Left hindlimb (tissue), 1 donor: ENCODE results near the gene SGCD.

Experiments used
- DNase-seq: peaks from one replicate; pipeline ENCODE4 v3.0.0-alpha.2; 2018

The SGCD gene

DNA sequence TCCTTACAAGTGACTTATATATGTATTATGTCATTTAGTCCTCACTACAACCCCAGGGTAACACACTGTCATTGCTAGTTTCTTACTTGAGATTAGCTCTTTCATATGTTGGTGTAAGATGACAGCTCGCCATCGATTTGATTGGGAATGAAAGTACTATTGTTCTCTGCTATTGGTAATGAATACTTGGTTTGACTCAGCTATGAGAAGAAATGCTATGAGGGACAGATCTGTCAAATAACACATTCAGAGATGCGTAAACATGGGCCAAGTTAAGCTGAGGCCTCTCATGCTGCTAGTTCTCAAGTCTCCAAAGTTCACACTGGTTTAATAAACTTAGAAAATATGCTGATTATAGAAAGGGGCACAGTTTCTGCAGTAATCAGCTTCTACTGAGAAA lies 142.7 kb downstream of the SGCD start:
- no peak for DNase-seq

DNA sequence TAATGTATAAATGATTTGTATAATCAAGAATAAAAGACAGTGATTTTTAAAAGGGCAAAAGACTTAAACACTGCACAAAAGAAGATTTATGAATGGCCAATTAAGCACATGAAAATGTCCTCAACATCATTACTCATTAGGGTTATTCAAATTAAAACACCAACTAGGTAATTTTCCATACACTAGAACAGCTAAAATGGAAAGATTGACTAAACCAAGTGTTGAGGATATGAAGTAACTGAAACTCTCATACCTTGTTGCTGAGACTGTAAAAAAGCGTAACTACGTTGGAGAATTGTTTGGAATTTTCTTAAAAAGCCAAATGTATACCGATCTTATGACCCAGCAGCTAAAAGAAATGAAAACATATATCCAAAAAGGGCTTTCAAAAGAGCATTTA lies 144.9 kb downstream of the SGCD start:
- no peak for DNase-seq

DNA sequence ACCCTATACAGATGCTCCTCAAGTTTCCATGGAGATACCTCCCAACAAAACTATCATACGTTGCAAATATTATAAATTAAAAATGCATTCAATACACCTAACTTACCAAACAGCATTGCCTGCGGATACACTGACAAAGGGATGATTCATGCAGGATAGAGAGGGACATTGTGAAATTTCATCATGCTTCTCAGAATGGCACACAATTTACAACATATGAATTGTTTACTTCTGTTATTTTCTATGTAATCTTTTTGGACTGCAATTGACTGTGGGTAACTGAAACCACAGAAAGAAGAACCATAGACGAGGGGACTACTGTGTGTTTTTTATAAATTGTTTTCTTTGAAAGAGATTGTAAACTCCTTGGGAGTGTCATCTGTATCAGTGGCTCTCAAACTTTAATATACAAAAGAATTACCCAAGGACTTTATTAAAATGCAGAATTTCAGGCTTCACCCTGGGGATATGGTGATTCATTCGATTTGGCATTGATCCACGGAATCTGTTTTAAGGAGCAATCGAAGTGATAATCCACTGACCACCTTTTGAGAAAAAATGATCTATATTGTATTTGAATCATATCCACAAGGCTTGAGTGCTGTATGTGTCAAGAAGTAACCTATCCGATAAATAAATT lies 146.4 kb downstream of the SGCD start:
- DNase-seq, result no peak

DNA sequence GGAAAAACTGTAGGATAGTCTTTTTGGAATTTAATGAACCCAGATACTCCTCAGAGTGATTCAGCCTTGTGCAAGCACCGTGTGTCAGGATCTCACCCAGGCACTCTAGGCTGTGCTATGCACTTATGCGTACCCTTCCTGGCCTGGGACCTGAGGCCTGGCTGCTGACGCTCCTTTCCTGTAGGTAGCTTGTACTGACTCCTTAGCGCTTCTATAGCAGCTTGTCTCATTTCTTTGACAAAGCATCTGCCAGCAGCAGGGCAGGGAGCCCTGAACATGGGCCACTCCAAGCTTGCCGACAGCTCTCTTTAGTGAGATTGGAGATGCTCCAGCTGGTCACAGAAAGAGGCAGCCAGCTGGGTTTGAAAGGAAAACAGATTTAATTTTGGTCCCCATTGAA lies 147.3 kb downstream of the SGCD start:
- peak; percentile 35 for DNase-seq

DNA sequence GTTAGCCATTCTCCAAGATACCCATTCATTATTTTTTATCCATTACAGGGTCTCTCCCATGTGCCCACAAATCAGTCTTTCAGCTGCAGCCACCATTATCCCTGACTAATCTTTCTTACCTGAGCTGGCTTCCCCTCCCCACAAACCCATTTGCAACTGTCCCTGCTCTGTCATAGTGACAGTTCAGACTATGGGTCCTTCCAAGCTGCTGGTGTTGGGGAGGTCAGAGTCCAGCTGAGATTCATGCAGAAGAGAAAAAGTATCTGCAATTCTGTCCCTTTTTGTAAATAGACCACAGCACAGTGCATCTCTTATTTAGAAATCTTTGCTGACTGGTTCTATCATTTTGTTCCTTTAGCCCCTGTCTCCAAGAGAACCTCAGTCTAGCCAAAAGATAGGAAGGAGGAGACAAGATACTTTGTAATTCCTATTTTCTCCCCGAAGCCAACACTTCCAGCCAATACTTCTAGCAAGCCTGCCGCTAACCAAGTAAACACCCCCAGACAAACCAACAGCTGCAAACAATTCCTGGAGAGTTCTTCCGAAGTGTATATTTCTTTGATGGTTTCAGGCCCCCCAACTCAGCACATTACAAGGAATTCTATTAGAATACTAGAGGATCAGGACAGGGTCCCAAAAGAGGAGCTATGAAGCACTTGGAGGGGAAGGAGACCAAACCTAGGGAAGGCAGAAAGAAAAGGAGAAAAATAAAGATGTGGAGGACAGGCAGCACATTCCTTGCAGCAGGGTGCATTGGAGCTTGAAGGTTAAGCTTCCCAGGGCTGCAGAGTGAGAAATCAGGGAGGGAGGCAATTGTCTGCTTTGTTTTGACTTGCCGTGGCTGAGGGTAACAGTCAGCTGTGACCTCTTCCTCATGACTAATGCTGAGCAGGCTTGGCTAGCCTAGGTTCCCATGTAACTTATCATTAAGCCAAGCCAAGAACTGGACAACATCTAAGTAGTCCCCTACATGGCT lies 148.5 kb downstream of the SGCD start:
- no peak for DNase-seq

DNA sequence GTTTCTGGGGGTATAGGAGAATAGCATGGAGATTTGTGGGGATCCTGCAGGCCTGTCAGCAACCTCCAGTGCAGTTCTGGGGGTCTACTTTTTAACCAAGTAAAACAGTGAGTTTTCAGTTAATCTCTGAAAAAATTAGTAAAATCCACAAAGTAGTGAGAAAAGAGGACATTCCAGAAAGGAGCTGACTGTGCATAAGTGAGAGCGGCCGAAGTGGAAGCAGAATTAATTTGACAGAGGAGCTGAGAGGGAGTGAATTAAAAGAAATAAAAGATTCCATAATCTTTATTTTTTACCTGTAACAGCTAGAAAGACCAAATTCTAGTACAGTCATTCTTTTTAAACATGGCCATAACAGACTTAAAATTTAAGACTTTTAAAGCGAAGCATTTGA lies 149.2 kb downstream of the SGCD start:
- DNase-seq, result no peak

DNA sequence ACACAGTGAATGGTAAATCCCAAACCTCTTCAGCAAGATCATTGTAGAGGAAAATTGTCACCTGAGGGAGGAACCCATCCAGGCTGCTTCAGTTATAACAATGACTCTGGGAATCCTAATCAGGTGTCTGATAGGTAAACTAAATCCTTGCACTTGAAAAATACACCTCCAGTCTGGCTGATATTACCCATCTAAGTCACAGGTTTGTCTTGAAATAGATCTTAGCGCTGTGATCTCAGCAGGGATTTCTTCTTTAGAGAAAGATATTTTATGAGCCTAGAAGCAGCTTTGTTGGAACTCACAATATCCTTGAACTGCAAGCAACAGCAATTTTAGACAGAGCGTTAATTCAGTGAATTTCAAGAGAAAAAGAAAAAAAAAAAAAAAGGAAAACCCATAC lies 149.7 kb downstream of the SGCD start:
- no peak for DNase-seq

DNA sequence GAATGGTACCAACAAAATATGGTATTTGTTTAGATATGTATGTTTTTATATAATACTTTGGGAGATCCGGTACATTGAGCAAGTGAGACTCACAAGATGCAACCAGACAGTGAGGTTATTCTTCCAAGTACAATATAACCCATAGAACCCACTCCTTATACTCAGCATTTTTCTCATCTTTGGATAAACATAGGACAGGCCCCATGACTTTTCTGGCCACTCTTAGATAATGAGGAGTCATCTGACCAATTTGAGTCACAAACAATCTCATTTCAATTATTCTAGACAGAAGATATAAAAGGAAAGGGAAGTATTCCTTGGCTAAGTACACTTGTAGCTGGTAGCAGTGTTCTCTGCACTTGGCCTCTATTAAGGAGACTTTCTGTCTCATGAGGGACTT lies 150.2 kb downstream of the SGCD start:
- DNase-seq, result no peak

DNA sequence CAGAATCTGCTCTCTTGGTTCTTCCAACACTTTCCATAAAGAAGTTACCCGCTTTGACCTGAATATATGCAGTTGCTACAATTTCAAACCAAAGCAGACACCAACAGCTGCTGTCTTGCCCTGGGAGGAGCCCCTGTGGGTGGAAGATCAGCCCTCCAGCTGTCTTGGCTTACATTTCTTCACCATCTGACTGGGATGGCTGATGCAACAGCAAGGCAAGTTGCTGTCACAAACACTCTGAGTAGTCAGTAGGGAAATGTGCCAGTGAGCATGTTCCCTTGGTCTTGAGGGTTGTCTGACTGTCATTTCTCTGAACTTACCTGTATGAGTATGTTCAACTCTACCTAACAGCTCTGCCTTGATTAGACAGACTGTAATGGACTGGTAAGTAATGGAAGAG lies 152.9 kb downstream of the SGCD start:
- peak; percentile 65 for DNase-seq

DNA sequence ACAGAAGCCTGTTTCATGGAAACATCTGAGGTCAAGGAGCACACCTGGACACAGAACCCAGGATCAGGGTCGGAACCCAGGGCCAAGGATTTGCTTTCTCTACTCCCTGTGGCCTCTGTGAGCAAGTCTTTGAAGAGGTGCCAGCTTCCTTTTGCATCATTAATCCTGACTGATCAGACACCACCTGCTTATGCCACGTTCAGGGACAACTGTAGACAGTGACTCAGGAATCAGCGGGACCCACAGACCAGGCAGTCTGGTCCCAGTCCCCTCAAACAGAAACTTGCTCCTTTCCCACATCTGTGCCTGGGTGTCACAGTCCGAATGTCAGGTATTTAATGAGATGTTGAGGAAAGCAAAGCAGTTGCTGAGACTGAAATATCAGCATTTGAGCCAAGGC lies 154.8 kb downstream of the SGCD start:
- no peak for DNase-seq

DNA sequence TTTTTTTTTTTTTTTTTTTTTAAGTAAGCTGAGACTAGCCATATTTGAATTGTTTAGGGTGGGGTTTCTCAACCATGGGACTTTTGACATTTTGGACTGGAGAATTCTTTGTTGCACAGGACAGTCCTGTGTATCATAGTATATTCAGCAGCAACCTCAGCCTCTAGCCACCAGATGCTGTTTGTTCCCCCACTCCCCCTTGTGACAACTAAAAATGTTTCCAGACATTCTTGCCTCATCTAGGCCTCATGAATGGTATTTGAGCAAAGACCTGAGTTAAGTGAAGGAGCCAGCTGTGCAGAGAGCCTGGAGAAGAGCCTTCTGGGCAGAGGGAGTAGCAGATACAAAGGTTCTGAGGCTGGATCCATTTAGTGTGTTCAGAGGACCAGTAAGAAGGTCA lies 155.9 kb downstream of the SGCD start:
- DNase-seq, result no peak

DNA sequence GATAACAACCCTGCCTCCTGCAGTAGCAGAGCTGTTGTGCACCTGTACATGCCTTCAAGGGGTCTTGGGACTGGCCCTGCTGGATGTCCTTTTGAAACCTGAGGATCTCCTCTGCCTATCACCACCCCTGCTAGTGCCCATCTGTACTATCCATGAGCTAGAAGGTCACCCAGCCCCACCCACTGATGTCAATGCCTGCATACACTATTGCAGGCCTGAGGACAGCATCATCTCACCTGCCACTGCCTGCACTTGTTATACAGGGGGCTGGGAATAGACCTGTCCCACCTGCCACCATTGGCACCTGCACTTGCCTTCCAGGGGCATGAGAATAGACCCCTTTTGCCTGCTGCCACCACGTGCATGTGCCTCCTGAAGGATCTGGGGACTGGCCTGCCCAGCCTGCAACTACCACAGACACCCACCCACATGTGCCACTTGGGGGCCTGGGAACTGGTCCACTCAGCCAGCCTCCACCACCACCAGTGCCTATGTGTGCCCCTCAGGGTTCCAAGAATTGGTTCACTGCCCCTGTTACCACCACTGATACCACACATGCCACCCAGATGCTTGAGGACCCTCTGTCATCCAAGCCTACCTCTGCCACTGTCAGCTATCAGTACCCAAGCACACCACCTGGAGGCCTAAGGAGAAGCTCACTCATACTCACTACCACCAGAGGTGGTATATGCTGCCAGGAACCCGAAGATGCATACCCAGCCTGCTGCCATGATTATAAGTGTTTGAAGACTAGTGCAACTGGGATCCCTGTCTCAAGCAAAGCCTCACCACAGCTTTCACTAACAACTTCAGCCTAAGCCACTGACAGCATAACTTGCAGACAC lies 159.7 kb downstream of the SGCD start:
- no peak for DNase-seq

DNA sequence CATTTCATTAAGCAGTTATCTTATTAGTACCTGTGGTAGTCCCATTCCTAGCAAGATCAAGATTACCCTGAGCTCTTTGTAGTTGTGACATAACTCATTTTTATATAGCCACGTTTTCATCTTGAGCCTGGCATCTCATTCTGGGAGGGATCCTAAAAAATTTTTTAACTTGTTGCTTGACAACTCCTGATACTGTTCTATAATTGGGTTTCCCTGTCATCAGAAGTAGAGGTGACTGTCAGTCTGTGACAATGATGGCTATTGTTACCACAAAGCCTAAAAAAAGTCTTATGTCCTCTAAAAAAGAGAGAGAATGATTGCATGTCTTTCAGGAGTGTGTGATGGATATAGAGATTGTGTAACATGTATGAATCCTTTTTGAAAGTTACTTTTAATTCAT lies 164.8 kb downstream of the SGCD start:
- DNase-seq, result no peak

DNA sequence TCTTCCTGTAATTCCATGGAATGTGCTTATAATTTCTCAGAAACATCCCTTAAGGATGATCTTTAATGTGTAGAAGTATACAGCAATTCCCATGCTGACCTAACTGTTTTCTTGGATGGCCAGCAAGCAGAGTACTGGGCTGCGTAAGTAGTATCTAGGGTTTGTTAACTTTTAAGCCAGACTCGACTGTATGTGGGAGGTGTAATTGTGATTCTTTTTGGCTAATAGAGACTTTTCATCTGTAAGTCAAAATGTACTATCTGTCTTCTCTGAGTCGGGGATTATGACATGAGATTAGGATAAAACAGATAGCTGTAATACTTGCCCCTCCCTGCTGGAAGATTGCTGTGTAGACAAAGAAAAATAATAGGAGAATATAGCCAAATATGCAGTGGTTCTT lies 169.3 kb downstream of the SGCD start:
- no peak for DNase-seq

DNA sequence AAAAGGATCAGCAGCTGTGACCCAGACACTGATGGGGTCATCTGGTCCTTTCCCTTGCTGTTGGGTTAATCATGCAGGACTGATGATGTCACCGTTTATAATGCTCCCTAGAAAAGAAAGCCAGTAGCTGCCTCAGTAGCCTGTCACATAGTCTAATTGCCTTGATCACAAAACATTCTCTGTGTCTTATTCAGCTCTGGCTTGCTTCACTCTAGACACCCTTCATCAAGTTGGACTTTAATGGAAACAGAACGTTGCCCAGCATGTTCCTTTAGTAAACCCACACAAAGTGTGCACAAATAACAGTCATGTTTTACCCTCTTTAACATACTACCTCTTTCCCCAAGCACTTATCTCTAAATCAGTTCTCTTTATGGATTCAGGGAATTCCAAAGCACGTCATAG lies 170.8 kb downstream of the SGCD start:
- no peak for DNase-seq

DNA sequence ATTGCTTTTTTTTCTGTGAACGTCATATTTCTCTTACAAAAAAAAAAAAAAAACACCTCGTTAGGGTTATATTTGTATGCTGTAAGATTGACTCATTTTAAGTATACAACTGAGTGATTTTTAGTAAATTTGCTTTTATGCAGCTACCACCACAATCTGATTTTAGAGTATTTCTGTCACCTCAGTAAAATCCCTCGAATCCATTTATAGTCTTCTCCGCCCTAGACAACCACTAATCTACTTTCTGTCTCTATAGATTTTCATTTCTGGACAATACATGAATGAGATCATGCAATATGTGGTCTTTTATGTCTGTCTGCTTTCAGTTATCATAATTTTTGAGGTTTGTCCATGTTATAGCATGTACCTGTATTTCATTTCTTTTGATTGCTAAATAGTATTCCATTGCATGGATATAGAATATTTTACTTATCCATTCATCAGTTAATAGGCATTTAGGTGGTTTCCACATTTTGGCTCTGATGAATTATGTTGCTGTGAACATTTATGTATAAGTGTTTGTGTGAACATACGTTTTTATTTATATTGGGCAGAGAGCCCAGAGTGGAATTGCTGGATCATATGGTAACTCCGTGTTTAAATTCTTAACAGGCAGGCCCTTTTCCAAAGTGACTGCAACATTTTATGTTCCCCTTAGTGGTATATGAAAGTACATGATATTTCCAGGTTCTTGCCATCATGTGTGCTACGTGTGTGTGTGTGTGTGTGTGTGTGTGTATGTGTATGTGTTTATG lies 171.4 kb downstream of the SGCD start:
- DNase-seq, result no peak

DNA sequence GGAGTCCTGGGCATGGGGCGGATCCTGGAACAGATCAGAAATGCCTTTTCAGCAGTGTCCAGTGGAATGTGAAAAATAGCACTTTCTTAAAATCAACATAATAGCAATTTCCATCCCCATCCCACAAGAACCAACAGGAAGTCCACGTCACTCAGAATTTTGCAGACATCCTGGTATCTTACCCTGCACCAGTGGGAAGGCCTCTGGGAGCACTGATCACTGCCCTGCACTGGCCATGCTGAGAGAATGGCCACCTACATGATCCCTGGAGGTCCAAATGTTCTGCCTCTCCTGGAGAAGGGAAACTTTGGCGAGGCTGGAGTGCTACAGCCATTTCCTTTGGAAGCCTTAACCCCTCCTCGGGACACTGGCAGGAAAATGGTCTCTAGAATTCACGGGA lies 173.8 kb downstream of the SGCD start:
- no peak for DNase-seq

DNA sequence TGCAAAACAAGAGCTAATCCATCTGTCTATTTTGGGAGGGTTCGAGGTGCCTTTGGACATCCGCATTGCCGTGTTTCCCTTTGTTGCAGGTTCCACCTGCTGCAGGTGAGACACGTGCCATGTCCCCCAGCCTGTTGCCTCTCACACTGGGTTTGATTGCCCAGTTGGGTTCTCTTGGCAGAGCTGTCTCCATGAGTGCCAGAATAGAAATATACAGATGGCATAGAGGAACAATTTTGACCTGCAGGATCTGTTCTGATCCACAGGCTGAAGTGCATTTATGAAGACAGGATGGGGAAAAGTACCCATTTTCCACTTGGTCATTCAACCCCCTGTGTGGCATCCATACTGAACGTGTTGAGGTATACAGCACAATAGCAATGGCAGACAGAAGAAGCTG lies 178.1 kb downstream of the SGCD start:
- no peak for DNase-seq

DNA sequence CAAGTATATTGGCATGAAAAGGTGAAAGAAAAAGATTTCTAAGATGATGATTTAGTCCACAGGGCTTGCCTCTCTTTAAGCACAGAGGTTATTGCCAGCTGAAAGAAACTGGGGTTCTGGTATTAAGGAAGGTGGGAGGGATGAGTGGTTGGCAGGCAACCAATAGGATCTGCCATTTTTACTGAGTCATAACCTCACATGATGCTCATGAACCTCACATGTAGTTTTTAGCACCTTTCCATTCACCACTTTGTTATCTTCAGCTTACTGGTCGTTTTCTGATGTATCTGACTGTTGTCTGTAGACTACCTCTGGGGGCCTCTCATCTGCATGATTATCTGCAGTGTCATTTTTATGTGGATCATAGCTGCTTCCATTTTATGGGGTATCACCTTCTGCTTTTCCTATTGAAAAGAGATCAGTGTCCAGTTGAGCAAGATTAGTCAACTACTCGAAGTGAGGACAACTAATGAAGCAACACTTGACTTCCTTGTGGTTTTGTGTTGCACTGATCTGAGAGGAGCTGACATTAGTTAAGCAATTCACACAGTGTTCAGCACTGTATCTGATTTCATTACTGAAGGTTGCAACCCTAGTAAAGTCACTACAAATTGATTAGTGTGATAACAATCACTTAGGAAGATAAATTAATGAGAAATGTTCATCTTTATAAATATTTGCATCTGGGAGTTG lies 186.3 kb downstream of the SGCD start:
- no peak for DNase-seq

DNA sequence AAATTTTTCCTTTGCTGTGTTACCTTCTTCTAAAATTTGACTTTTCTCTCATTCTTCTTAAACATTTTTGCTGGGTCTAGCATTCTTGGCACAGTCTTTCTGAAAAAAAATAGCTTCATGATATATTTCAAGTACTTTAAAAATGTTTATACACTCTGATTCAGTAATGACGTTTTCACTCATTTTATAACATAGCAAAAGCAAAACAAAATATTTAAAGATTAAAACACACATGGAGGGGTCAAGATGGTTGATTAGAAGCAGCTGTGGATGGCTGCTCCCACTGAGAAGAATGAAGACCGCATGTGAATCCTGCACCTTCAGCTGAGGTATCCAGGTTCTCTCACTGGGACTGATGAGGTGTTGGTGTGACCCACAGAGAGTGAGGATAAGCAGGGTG lies 188.2 kb downstream of the SGCD start:
- DNase-seq, result no peak

DNA sequence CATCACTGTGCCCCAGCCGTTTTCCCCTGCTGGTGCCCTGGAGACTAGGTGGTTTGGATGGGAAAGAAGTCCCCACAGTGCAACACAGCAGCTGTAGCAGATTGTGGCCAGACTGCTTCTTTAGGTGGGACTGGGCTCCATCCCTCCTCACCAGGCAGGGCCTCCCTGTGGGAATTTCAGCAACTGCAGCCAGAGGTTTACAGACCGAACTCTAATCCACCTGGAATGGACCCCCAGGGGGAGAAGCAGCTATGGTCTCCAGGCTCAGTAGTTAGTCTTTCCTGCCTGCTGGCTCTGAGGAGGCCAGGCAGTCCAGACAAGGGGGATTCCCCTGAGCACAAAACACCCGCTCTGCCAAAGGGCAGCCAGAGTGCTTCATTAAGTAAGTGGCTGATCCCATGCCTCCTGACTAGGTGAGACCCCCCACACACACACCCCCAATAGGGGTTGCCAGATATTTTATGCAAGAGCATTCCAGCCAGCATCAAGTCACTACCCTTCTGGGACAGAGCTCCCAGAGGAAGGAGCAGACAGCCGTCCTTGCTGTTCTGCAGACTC lies 188.9 kb downstream of the SGCD start:
- DNase-seq, result no peak
